ENCODE data around the gene TXNRD1.
"Not testable (repeated sequence)": the region's sequence is repeated elsewhere in the genome, so short reads cannot be mapped to it uniquely, and the experiment has no call there.

The TXNRD1 gene

GRCh38 chr12:104386461-104386860, 170.9 kb downstream of the TXNRD1 start:
- Histone ChIP-seq H3K9me3 (ENCODE audit: control insufficient read depth, low read length) (no peaks in the 10 kb centered on the region), H3K4me1 (ENCODE audit: control insufficient read depth, insufficient read depth, low read length) (peaks cover 7% of the 10 kb centered on the region), H3K36me3 (ENCODE audit: control insufficient read depth, insufficient read depth, low read length) (no peaks in the 10 kb centered on the region), H3K9ac (ENCODE audit: low read length) (no peak overlapping the region), H3K27me3 (ENCODE audit: control insufficient read depth, insufficient read depth, low read length) (no peaks in the 10 kb centered on the region), H3K4me3 (ENCODE audit: low read length) (no peak overlapping the region)

GRCh38 chr12:104387190-104387589, 171.6 kb downstream of the TXNRD1 start:
- H3K36me3 ChIP-seq (ENCODE audit: control insufficient read depth, insufficient read depth, low read length): no peaks in the 10 kb centered on the region
- H3K27me3 ChIP-seq (ENCODE audit: control insufficient read depth, insufficient read depth, low read length): no peaks in the 10 kb centered on the region
- H3K9ac ChIP-seq (ENCODE audit: low read length): no peak overlapping the region
- H3K9me3 ChIP-seq (ENCODE audit: control insufficient read depth, low read length): no peaks in the 10 kb centered on the region
- peaks cover under 1% of the 10 kb centered on the region for H3K4me1 ChIP-seq (ENCODE audit: control insufficient read depth, insufficient read depth, low read length)
- H3K4me3 ChIP-seq (ENCODE audit: low read length): no peak overlapping the region

- not testable (repeated sequence) for H3K4me3 ChIP-seq (ENCODE audit: low read length); H3K4me1 ChIP-seq (ENCODE audit: control insufficient read depth, insufficient read depth, low read length); H3K27me3 ChIP-seq (ENCODE audit: control insufficient read depth, insufficient read depth, low read length); H3K9me3 ChIP-seq (ENCODE audit: control insufficient read depth, low read length); H3K9ac ChIP-seq (ENCODE audit: low read length); H3K36me3 ChIP-seq (ENCODE audit: control insufficient read depth, insufficient read depth, low read length)
Measured at GRCh38 chr12:104394086-104394485, 178.5 kb downstream of the TXNRD1 start.

Measured in mucosa of stomach (tissue), 1 donor.